ENCODE measurements around the gene PLCB3. TPM values are rescaled to one million over a fixed set of nuclear protein-coding genes. Genes with fewer than 3 reads are reported as not detected.

PLCB3 gene
- total and polyA plus RNA-seq, 2 of the 13 experiments (the other 11 are each of a cell fraction or from before 2014, with no cell fraction given) = 7.5 to 13.8 TPM

DNA sequence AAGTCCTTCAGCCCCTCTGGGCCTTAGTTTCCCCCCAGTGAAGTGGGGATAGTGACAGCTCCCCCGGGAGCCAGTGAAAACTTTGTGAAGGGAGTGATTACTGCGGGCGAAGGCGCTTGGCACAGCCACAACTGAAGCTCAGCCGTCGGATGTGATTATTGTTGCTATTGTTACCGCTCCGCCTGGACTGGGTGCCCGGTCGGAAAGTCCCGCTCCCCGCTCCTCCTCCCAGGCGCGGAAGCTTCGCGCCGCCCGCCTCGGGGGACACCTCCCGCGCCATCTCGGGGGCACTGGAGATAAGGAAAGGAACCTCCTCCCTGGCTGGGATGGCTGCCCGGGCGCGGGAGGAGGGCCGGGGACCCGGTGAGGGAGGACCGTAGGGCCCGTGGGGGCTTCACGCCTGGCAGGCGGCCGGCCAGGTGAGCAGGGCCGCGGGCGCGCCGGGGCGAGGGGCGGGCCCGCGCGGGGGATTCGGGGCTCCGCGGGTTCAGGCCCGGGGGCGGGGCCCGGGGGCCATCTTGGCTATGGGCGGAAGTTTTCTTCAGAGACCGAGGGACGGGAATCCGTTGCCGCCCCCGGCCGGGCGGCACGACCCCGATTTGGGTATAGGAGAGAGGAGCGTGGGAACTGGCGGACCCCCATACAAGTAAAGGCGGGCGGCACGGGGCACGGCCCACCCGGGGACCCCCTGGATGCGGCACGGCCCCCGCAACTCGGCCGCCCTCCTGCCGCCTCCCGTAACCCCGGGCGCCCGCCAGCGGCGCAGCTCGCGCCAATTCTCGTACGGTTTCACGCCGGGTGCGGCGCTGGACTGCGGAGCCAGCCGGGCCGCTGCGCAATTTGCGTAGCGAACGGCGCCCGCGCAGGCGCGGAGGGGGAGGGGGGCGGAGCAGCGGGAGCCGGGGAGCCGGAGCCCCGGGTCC, 33.9 kb downstream of the PLCB3 start, which contains the start of gene GPR137 (continued):
- TF ChIP-seq ZFX (CRISPR knock-in tag; IDR thresholded peaks at IDR 0.05; ENCODE audit: low read depth) = peak; percentile 54; the same call in 1 of the 2 replicates
- TF ChIP-seq, protein P1, sequence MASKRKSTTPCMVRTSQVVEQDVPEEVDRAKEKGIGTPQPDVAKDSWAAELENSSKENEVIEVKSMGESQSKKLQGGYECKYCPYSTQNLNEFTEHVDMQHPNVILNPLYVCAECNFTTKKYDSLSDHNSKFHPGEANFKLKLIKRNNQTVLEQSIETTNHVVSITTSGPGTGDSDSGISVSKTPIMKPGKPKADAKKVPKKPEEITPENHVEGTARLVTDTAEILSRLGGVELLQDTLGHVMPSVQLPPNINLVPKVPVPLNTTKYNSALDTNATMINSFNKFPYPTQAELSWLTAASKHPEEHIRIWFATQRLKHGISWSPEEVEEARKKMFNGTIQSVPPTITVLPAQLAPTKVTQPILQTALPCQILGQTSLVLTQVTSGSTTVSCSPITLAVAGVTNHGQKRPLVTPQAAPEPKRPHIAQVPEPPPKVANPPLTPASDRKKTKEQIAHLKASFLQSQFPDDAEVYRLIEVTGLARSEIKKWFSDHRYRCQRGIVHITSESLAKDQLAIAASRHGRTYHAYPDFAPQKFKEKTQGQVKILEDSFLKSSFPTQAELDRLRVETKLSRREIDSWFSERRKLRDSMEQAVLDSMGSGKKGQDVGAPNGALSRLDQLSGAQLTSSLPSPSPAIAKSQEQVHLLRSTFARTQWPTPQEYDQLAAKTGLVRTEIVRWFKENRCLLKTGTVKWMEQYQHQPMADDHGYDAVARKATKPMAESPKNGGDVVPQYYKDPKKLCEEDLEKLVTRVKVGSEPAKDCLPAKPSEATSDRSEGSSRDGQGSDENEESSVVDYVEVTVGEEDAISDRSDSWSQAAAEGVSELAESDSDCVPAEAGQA (IDR thresholded peaks at IDR 0.05; ENCODE audit: low read depth) = 0 out of 2 replicates have a peak, but pooled peaks have one; percentile 14
- TF ChIP-seq, protein P1 (CRISPR knock-in tag; IDR thresholded peaks at IDR 0.05; ENCODE audit: borderline replicate concordance) = no peak
- TF ChIP-seq AGO2 (optimal IDR thresholded peaks at IDR 0.05; ENCODE audit: low read depth, low read length) = peak; percentile 63
- TF ChIP-seq SRF (IDR thresholded peaks at IDR 0.05; ENCODE audit: low read depth, low read length) = no peak
- peak; percentile 100 for TF ChIP-seq U2AF2 (IDR thresholded peaks at IDR 0.05; ENCODE audit: low read depth, low read length)
- TF ChIP-seq NR1H2 (CRISPR knock-in tag; IDR thresholded peaks at IDR 0.05; ENCODE audit: borderline replicate concordance, low read depth) = no peak
- TF ChIP-seq, protein P2, sequence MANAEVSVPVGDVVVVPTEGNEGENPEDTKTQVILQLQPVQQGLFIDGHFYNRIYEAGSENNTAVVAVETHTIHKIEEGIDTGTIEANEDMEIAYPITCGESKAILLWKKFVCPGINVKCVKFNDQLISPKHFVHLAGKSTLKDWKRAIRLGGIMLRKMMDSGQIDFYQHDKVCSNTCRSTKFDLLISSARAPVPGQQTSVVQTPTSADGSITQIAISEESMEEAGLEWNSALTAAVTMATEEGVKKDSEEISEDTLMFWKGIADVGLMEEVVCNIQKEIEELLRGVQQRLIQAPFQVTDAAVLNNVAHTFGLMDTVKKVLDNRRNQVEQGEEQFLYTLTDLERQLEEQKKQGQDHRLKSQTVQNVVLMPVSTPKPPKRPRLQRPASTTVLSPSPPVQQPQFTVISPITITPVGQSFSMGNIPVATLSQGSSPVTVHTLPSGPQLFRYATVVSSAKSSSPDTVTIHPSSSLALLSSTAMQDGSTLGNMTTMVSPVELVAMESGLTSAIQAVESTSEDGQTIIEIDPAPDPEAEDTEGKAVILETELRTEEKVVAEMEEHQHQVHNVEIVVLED (CRISPR knock-in tag; IDR thresholded peaks at IDR 0.05; ENCODE audit: borderline replicate concordance) = 0 out of 2 replicates have a peak, but pooled peaks have one; percentile 7
- TF ChIP-seq SIN3B (IDR thresholded peaks at IDR 0.05; ENCODE audit: low read length) = peak; percentile 42; the same call in 1 of the 2 replicates
- TF ChIP-seq YY1 (IDR thresholded peaks at IDR 0.05; ENCODE audit: insufficient read depth, insufficient replicate concordance, low read depth, low read length) = peak; percentile 97
- no peak for TF ChIP-seq IRX3 (CRISPR knock-in tag; IDR thresholded peaks at IDR 0.05; ENCODE audit: borderline replicate concordance, low read depth)
- peak; percentile 52; the same call in 1 of the 2 replicates for TF ChIP-seq KDM5A (IDR thresholded peaks at IDR 0.05; ENCODE audit: borderline replicate concordance, low read length)
- 0 out of 4 replicates have a peak, but pooled peaks of 1 of the 2 experiments have one; percentile 18 for TF ChIP-seq KLF16 (CRISPR knock-in tag; IDR thresholded peaks at IDR 0.05)
- 0 out of 2 replicates have a peak, but pooled peaks have one; percentile 14 for TF ChIP-seq ZNF788 (CRISPR knock-in tag; IDR thresholded peaks at IDR 0.05; ENCODE audit: borderline replicate concordance)
- TF ChIP-seq, protein P3, sequence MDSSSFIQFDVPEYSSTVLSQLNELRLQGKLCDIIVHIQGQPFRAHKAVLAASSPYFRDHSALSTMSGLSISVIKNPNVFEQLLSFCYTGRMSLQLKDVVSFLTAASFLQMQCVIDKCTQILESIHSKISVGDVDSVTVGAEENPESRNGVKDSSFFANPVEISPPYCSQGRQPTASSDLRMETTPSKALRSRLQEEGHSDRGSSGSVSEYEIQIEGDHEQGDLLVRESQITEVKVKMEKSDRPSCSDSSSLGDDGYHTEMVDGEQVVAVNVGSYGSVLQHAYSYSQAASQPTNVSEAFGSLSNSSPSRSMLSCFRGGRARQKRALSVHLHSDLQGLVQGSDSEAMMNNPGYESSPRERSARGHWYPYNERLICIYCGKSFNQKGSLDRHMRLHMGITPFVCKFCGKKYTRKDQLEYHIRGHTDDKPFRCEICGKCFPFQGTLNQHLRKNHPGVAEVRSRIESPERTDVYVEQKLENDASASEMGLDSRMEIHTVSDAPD (CRISPR knock-in tag; IDR thresholded peaks at IDR 0.05) = no peak
